Effector memory CD4-positive, alpha-beta T cell (primary cell): ENCODE data around the gene SBNO2.
A peak's percentile ranks its signal among the peaks of the same experiment; 100 is the strongest.
"Not testable (repeated sequence)": the region's sequence is repeated elsewhere in the genome, so short reads cannot be mapped to it uniquely, and the experiment has no call there.

Source experiments
- DNase-seq, 3 donors: peaks; one replicate each; pipeline ENCODE4 v3.0.0-alpha.2; 2020
- H3K27ac ChIP-seq: 2 replicates; pipeline ENCODE4 v1.7.0; 2013; ENCODE audit warnings: mild to moderate bottlenecking, low read length, moderate library complexity; ENCODE audit not compliant: insufficient read depth, poor library complexity, severe bottlenecking
- H3K27me3 ChIP-seq: replicated peaks from 2 replicates; pipeline ENCODE4 v1.7.0; 2013; ENCODE audit warnings: mild to moderate bottlenecking, low read length; ENCODE audit not compliant: insufficient read depth, control insufficient read depth, poor library complexity, severe bottlenecking
- H3K36me3 ChIP-seq: 2 replicates; pipeline ENCODE4 v1.7.0; 2013; ENCODE audit warnings: mild to moderate bottlenecking, low read length, moderate library complexity; ENCODE audit not compliant: control insufficient read depth, insufficient read depth
- H3K4me1 ChIP-seq: 2 replicates; pipeline ENCODE4 v1.7.0; 2013; ENCODE audit warnings: low read length, mild to moderate bottlenecking; ENCODE audit not compliant: control insufficient read depth, insufficient read depth, poor library complexity, severe bottlenecking
- H3K4me3 ChIP-seq: 2 replicates; pipeline ENCODE4 v1.7.0; 2013; ENCODE audit warnings: low read length, low read depth, mild to moderate bottlenecking; ENCODE audit not compliant: insufficient read depth, poor library complexity, severe bottlenecking
- H3K9me3 ChIP-seq: 2 replicates; pipeline ENCODE4 v1.7.0; 2013; ENCODE audit warnings: mild to moderate bottlenecking, low read length, moderate library complexity; ENCODE audit not compliant: control insufficient read depth

The SBNO2 gene

GRCh38 chr19:1132552-1133383 lies 41.3 kb downstream of the SBNO2 start:
- DNase-seq = peak in 2 of 3 donors; percentile 20 to 22
- H3K4me3 ChIP-seq = peak overlapping the region; percentile 94
- peaks cover 44% of the 10 kb centered on the region for H3K4me1 ChIP-seq

GRCh38 chr19:1131718-1132551 lies 42.1 kb downstream of the SBNO2 start:
- peak; percentile 79 to 82 (median 80) for DNase-seq
- peak overlapping the region; percentile 94 for H3K27ac ChIP-seq
- peak overlapping the region; percentile 94 for H3K4me3 ChIP-seq
- no peaks in the 10 kb centered on the region for H3K9me3 ChIP-seq
- H3K36me3 ChIP-seq = peaks cover 12% of the 10 kb centered on the region
- H3K4me1 ChIP-seq = peaks cover 44% of the 10 kb centered on the region
- H3K27me3 ChIP-seq = no peaks in the 10 kb centered on the region

More at GRCh38 chr19:1132552-1133383, 41.3 kb downstream of the SBNO2 start:
- H3K9me3 ChIP-seq = no peaks in the 10 kb centered on the region
- no peaks in the 10 kb centered on the region for H3K27me3 ChIP-seq
- peaks cover 4% of the 10 kb centered on the region for H3K36me3 ChIP-seq
- peak overlapping the region; percentile 94 for H3K27ac ChIP-seq

- Histone ChIP-seq H3K4me3 (peak overlapping the region; percentile 94), H3K27ac (peak overlapping the region; percentile 94), H3K4me1 (peaks cover 44% of the 10 kb centered on the region), H3K9me3 (no peaks in the 10 kb centered on the region), H3K27me3 (no peaks in the 10 kb centered on the region), H3K36me3 (peaks cover 21% of the 10 kb centered on the region)
- DNase-seq = peak in 2 of 3 donors; percentile 21 to 30
Measured at GRCh38 chr19:1130771-1131717, 43.0 kb downstream of the SBNO2 start.

- no peak for DNase-seq
- Histone ChIP-seq H3K36me3 (peaks cover 32% of the 10 kb centered on the region), H3K27me3 (no peaks in the 10 kb centered on the region), H3K27ac (peak overlapping the region; percentile 10), H3K9me3 (no peaks in the 10 kb centered on the region), H3K4me1 (peaks cover 44% of the 10 kb centered on the region), H3K4me3 (no peak overlapping the region)
Measured at GRCh38 chr19:1129535-1129934, 44.5 kb downstream of the SBNO2 start.

GRCh38 chr19:1129084-1129483 lies 45.0 kb downstream of the SBNO2 start:
- not testable (repeated sequence) for H3K27ac ChIP-seq, H3K27me3 ChIP-seq, H3K9me3 ChIP-seq, DNase-seq, H3K4me3 ChIP-seq
- Histone ChIP-seq H3K36me3 (peaks cover 36% of the 10 kb centered on the region), H3K4me1 (peaks cover 43% of the 10 kb centered on the region)

GRCh38 chr19:1128106-1128505 lies 46.0 kb downstream of the SBNO2 start:
- Histone ChIP-seq H3K4me1 (peaks cover 35% of the 10 kb centered on the region), H3K4me3 (no peak overlapping the region), H3K27me3 (no peaks in the 10 kb centered on the region), H3K27ac (no peak overlapping the region), H3K9me3 (no peaks in the 10 kb centered on the region), H3K36me3 (peaks cover 46% of the 10 kb centered on the region)
- no peak for DNase-seq

- H3K27ac ChIP-seq = no peak overlapping the region
- peaks cover 54% of the 10 kb centered on the region for H3K36me3 ChIP-seq
Measured at GRCh38 chr19:1126984-1127760, 46.9 kb downstream of the SBNO2 start.

GRCh38 chr19:1125601-1126467 lies 48.2 kb downstream of the SBNO2 start:
- Histone ChIP-seq H3K36me3 (peaks cover 67% of the 10 kb centered on the region), H3K4me3 (no peak overlapping the region), H3K9me3 (no peaks in the 10 kb centered on the region), H3K27me3 (no peaks in the 10 kb centered on the region), H3K27ac (no peak overlapping the region), H3K4me1 (peaks cover 16% of the 10 kb centered on the region)
- no peak for DNase-seq

More at GRCh38 chr19:1126984-1127760, 46.9 kb downstream of the SBNO2 start:
- H3K4me3 ChIP-seq = no peak overlapping the region
- H3K9me3 ChIP-seq = no peaks in the 10 kb centered on the region
- H3K4me1 ChIP-seq = peaks cover 26% of the 10 kb centered on the region
- H3K27me3 ChIP-seq = no peaks in the 10 kb centered on the region
- no peak for DNase-seq
